ENCODE measurements around the gene LRRC32.

GRCh38 chr11:76610371-76610770 lies 60.2 kb downstream of the LRRC32 start:
- TF ChIP-seq CTCF (IDR thresholded peaks at IDR 0.05): no peak
- no peak for TF ChIP-seq KDM5A (IDR thresholded peaks at IDR 0.05)
- no peak for TF ChIP-seq POLR2A (IDR thresholded peaks at IDR 0.05; ENCODE audit: low read length)

All from A549 (cell line).